Suppressor macrophage (primary cell): ENCODE data around the gene HAUS1.
"Not testable (repeated sequence)": the region's sequence is repeated elsewhere in the genome, so short reads cannot be mapped to it uniquely, and the experiment has no call there.

Source experiments
- DNase-seq, 4 experiments: peaks; one replicate each; pipeline ENCODE4 v3.0.0-alpha.2; 2020 to 2022

The HAUS1 gene

GRCh38 chr18:46158499-46158898, 54.3 kb downstream of the HAUS1 start:
- no peak for DNase-seq

DNA sequence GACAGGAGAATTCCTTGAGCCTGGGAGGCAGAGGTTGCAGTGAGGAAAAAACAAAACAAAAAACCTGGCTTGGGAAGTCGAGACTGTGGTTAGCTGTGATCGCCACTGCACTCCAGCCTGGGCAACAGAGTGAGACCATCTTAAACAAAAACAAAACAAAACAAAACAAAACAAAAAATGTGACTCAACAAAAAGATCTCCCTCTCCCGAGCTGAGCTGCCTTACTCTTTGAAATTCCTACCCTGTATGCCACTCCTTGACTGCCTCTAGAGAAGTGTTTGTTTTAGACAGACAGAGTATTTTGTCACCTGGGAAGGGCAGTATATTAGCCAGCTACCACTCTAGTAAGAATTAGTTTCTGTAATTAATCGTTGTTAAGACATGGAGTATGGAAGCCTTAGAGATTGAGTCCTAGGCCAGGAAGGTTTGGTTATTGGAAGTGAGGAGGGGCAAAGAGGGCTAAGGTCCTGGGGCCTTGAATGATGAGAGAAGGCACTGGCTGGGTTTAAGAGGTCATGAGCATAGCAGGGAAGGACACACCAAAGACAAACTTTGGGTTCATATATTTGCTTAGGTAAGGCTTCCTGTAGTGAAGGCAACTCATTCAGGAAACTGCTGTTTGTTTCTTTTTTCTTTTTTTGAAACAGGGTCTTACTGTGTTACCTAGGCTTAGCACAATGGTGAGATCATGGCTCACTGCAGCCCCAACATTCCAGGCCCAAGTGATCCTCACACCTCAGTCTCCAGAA, 56.0 kb downstream of the HAUS1 start:
- DNase-seq: no peak

GRCh38 chr18:46160840-46161239, 56.7 kb downstream of the HAUS1 start:
- DNase-seq: not testable (repeated sequence)

GRCh38 chr18:46161703-46162396, 57.7 kb downstream of the HAUS1 start:
- no peak for DNase-seq

DNA sequence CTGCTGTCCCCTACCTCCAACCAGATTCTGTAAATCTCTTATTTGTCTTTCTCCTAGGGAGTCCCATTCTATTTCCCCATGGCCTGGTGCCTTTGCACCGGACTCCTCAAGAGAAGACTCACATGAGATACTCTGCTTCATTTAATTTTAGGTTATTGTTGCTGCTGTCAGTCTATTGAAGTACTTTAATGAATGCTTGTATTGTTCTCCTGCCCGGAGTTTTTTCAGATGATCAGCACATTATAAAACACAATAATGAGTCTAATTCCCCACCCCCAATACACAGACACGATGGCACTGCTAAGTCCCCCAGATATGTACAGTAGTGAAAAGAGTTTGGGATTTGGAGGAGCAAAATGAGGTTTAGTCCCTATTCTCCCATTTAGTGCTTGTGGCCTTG, 58.9 kb downstream of the HAUS1 start:
- DNase-seq: no peak

GRCh38 chr18:46163941-46164499, 59.8 kb downstream of the HAUS1 start:
- no peak for DNase-seq

DNA sequence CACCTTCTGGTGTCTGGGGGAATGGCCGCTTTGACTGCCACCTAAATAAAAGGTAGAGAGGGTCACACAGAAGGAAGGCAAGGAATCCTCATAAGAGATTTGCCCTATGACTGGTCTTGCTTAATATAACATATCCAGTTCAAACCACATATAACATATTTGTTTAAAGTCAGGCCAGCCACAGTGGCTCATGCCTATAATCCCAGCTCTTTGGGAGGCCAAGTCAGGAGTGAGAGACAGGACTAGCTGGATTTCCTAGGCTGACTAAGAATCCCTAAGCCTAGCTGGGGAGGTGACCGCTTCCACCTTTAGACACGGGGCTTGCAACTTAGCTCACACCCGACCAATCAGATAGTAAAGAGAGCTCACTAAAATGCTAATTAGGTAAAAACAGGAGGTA, 60.3 kb downstream of the HAUS1 start:
- not testable (repeated sequence) for DNase-seq

- DNase-seq: no peak
Observed at GRCh38 chr18:46164920-46165319, 60.7 kb downstream of the HAUS1 start.

DNA sequence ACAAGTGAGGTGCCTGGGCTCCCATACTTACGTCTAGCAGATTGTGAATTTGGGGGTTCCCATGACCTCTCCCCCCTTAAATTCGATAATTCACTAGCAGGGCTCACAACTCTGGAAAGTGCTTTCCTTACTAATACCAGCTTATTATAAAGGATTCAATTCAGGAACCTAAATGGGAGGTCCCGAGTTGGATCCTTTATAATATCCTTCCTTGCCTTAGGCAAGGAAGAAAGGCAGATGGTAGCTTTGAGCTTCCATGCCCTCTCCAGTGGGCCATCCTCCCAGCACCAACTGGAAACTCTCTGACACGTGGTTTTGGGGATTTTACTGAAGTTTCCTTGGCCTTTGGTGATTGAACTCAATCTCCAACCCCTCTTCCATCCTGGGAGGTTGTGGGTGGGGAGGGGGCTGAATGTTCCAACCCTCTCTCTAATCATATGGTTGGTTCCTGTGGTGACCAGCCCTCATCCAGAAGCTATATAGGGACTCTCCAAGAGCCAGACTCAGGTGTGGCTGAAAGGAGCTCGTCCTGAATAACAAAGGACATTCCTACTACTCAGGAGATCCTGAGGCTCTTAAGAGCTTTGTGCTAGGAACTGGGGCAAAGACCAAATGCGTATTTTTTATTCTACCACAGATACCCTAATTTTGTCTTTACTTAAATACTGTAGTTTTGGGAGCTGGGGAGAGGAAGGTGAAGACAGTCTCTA, 62.2 kb downstream of the HAUS1 start:
- DNase-seq: no peak

GRCh38 chr18:46167971-46168370, 63.8 kb downstream of the HAUS1 start:
- DNase-seq: peak; percentile 35 to 52 (median 38)

DNA sequence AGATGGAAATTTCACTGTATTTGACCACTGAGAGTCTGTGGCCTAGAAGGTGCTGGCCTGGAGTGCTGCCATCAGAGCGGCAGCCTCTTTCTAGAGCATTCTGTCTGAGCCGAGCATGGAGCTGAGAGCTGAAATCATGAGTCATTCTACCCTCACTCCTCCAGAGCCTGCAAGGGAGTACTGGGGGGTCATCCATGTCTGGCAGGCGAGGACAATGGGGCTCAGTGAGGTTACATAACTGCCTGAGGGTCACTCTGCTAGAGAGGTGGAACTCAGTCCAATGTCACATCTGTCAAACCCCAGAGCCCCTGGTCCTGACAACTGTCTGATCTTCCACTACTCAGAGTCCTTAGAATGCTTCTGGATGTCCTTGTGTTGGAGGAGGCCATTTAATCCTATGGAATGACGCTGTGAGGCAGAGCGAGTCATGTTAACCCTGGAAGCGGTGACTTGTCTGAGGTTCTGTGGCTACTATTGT, 65.3 kb downstream of the HAUS1 start:
- no peak for DNase-seq

- DNase-seq: no peak
Observed at GRCh38 chr18:46171331-46171730, 67.1 kb downstream of the HAUS1 start.

DNA sequence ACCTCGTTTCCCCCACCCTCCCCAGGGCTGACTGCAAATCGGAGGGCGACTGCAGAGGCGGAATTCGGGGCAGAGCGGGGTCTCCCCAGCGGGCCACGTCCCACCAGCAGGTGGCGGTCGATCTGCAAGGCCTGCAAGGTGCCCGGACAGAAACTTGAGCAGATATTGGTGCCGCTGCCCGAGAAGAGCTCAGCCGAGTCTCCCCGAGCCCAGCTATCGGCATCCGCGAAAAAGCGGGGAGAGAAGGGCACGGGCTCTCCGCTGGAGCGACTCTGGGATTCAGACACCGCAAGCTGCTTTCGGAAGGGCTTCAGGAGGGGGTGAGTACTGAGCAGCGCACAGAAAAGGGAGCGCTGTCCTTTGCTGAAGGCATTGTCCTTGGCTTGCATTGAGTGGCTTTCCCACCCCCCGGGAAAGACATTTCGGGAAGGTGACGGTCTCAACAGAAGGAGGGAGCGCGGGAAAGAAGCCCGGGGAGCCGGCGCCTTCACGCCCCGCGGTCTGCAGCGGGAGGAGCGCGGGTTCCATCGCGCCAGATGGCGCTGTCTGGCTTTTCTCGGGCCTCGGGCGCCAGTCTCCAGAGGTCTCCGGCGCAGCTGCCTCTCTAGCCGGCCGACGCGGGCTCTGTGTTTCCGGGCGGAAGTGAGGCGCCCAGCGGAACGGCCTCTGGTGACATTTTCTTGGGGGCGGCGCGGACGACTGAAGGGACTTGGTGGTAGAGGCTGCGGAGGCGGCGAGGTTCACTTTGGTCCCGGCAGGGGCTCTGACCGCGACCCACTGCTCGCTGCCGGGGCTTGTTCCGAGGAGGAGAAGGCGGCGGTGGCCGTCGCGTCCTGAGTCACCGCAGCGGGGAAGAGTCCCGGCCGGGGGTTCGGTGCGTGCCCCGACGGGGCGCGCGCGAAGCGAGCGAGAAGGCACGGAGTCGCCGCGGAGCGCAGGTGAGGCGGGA, 69.5 kb downstream of the HAUS1 start:
- DNase-seq: peak; percentile 97 to 99 (median 98)

DNA sequence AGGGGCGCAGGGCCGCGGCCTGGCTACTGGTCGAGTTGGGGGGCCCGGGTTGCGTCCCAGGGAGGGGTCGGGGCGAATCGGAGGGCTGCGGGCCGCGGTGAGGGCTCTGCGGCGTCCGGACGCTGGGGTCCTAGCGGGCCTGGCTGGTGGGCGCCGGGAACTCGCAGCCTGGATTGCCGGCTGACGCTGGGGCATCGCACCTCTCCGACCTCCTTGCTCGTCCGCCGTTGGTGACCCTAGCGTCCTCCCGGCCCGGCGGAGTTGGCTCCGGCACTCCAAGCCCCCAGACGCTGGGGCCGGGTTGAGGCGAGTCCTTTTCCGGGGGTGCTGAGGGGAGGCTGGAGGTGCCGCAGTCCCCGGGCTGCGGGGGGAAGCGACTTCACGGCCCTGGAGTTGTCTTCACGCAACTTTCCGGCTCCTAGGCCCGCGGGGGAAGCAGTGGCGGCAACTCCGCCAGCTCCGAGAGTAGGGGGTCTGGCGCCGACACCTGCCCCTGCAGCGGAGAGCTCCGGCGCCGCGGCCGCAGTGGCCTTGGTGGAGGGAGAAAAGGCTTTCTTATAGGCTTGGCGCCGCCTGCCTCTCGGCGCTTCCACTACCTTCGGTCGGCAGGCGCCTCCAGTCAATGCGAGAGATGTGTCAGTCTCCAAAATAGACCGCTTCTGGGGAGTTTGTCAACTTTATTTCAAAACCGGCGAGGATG, 70.3 kb downstream of the HAUS1 start:
- DNase-seq: peak; percentile 35 to 63 (median 54)

DNA sequence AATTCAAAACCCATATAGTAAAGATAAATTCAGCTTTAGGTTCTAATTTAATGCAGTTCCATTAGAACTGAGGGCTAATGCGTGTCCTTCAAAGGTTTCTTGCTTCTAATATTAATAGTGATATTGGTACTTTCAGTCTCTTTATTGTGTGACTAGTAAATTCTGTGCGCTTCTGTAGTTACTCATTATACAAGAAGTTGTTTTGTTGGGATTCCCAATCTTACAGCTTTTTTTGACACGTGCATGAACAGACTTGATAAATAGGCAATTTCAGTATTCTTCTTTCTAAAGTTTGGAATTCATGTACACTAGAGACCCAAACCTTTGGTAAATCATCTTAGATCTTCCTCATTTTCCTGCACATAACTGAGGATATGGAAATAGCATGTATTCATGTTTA, 71.8 kb downstream of the HAUS1 start:
- DNase-seq: no peak
